Endothelial cell of umbilical vein (primary cell): ENCODE data around the gene CXCL3. TPM values are rescaled to one million over a fixed set of nuclear protein-coding genes. Genes with fewer than 3 reads are reported as not detected.
A peak's percentile ranks its signal among the peaks of the same experiment; 100 is the strongest.

ENCODE experiments used
- BruUV-seq: library from RNA; stranded (reverse); fragments of 400-500 nt; replicated peaks from 2 replicates; lab custom pipeline; 2021; lab: Mats Ljungman, UMichigan
- CTCF ChIA-PET: fragments of 300-600, 350-600 bp; sonication (Branson Sonifier 250); formaldehyde crosslinking; loops from one replicate; lab custom pipeline; 2021; ENCODE audit warnings: antibody characterized with exemption, inconsistent platforms; lab: Charles Lee
- POLR2A ChIA-PET: fragments of 300-600, 350-600 bp; sonication (Branson Sonifier 250); formaldehyde crosslinking; loops from one replicate; lab custom pipeline; 2021; ENCODE audit warnings: antibody characterized with exemption, inconsistent platforms; lab: Charles Lee
- DNase-seq: peaks from one replicate; pipeline ENCODE4 v3.0.0-alpha.2; 2011; ENCODE audit warnings: low read depth, low spot score
- FAIRE-seq: peaks from 2 replicates; lab custom pipeline; 2011; peaks lifted over from hg19 to GRCh38; lab: Jason Lieb, UNC
- H2AFZ ChIP-seq: 2 replicates; pipeline ENCODE4 v1.6.0; 2012; ENCODE audit warnings: low read depth, low read length, control low read depth, inconsistent platforms
- H3K27ac ChIP-seq: 2 replicates; pipeline ENCODE4 v1.5.1; 2011; ENCODE audit warnings: low read depth, mild to moderate bottlenecking, control low read depth, low read length, moderate library complexity; ENCODE audit not compliant: insufficient read depth
- H3K27me3 ChIP-seq, 2 experiments: 2 replicates each; pipeline versions ENCODE4 v1.6.0 to v1.6.1; 2011; ENCODE audit warnings: low read length in 2 of 2, mixed read lengths in 1 of 2; ENCODE audit not compliant: control insufficient read depth in 2 of 2, insufficient read depth in 2 of 2
- H3K36me3 ChIP-seq, 2 experiments: 2 replicates in 1 of 2; 3 replicates in 1 of 2; pipeline ENCODE4 v1.5.1; 2011; ENCODE audit warnings: low read length in 2 of 2, mild to moderate bottlenecking in 1 of 2, moderate library complexity in 1 of 2; ENCODE audit not compliant: control insufficient read depth in 2 of 2, insufficient read depth in 2 of 2; ENCODE audit errors: extremely low read depth in 1 of 2
- H3K4me1 ChIP-seq: 3 replicates; pipeline ENCODE4 v1.5.1; 2011; ENCODE audit warnings: mild to moderate bottlenecking, low read length; ENCODE audit not compliant: control insufficient read depth, insufficient read depth; ENCODE audit errors: extremely low read depth
- H3K4me2 ChIP-seq: 2 replicates; pipeline ENCODE4 v1.6.1; 2011; ENCODE audit warnings: low read length, control low read depth, mixed read lengths; ENCODE audit not compliant: insufficient read depth
- H3K4me3 ChIP-seq, 3 experiments: fragments of 200-600 bp in 1 of 3; sonication (generic), shearing (Covaris generic) in 1 of 3; replicated peaks in 1 of 3; 2 replicates each; pipeline ENCODE4 v1.5.1; 2011 to 2016; ENCODE audit warnings: control low read depth in 3 of 3, low read length in 3 of 3, mild to moderate bottlenecking in 2 of 3, inconsistent platforms in 1 of 3, low read depth in 1 of 3, moderate library complexity in 1 of 3; ENCODE audit not compliant: insufficient read depth in 1 of 3
- H3K79me2 ChIP-seq: 2 replicates; pipeline ENCODE4 v1.6.0; 2012; ENCODE audit warnings: low read length, inconsistent platforms; ENCODE audit not compliant: control insufficient read depth, insufficient read depth
- H3K9ac ChIP-seq: replicated peaks from 2 replicates; pipeline ENCODE3; 2011; ENCODE audit warnings: low read length, control low read depth; ENCODE audit not compliant: insufficient read depth; ENCODE audit errors: extremely low read depth
- H3K9me1 ChIP-seq: replicated peaks from 3 replicates; pipeline ENCODE4 v1.6.0; 2011; ENCODE audit warnings: mild to moderate bottlenecking, low read length; ENCODE audit not compliant: control insufficient read depth, insufficient read depth; ENCODE audit errors: extremely low read depth
- H3K9me3 ChIP-seq: replicated peaks from 2 replicates; pipeline ENCODE4 v1.5.1; 2012; ENCODE audit warnings: low read length, inconsistent platforms; ENCODE audit not compliant: control insufficient read depth, insufficient read depth
- H4K20me1 ChIP-seq: replicated peaks from 2 replicates; pipeline ENCODE3; 2011; ENCODE audit warnings: mild to moderate bottlenecking, low read length; ENCODE audit not compliant: control insufficient read depth, insufficient read depth; ENCODE audit errors: extremely low read depth
- CTCF ChIP-seq, 2 donors: IDR thresholded peaks; 1 replicate in 1 of 2; 2 replicates in 1 of 2; pipeline ENCODE4 v1.5.1; 2011; ENCODE audit warnings: low read length in 2 of 2, mild to moderate bottlenecking in 2 of 2, moderate library complexity in 2 of 2, control low read depth in 1 of 2, inconsistent platforms in 1 of 2, low read depth in 1 of 2; ENCODE audit not compliant: insufficient read depth in 1 of 2; ENCODE audit errors: extremely low read depth in 1 of 2
- EZH2 ChIP-seq: IDR thresholded peaks from 2 replicates; pipeline ENCODE4 v1.6.1; 2012; ENCODE audit warnings: borderline replicate concordance, low read depth, mild to moderate bottlenecking, moderate library complexity, low read length, inconsistent platforms; ENCODE audit not compliant: severe bottlenecking
- FOS ChIP-seq: IDR thresholded peaks from 2 replicates; pipeline ENCODE4 v1.6.1; 2011; ENCODE audit warnings: mild to moderate bottlenecking, low read length, moderate library complexity, borderline replicate concordance; ENCODE audit not compliant: insufficient read depth
- GATA2 ChIP-seq: IDR thresholded peaks from 2 replicates; pipeline ENCODE4 v1.7.0; 2011; ENCODE audit warnings: low read depth, mild to moderate bottlenecking, moderate library complexity, mixed read lengths, low read length; ENCODE audit not compliant: insufficient read length, insufficient read depth
- JUN ChIP-seq: IDR thresholded peaks from 2 replicates; pipeline ENCODE4 v1.6.1; 2011; ENCODE audit warnings: borderline replicate concordance, low read depth; ENCODE audit not compliant: insufficient read length, insufficient read depth
- MAX ChIP-seq: IDR thresholded peaks from 2 replicates; pipeline ENCODE4 v1.6.1; 2011; ENCODE audit not compliant: insufficient read depth, insufficient read length
- MYC ChIP-seq: IDR thresholded peaks from one replicate; pipeline ENCODE4 v1.6.1; 2011; ENCODE audit warnings: mild to moderate bottlenecking, low read depth, low read length
- POLR2A ChIP-seq: IDR thresholded peaks from 2 replicates; pipeline ENCODE4 v1.6.1; 2012; ENCODE audit warnings: low read depth, mild to moderate bottlenecking, control low read depth, low read length
- POLR2AphosphoS5 ChIP-seq: IDR thresholded peaks from 2 replicates; pipeline ENCODE4 v1.6.1; 2012; ENCODE audit warnings: low read depth, mild to moderate bottlenecking, control low read depth, low read length, moderate library complexity; ENCODE audit not compliant: insufficient read depth
- dilution Hi-C: fragments of 300-500 bp; cut with MboI; formaldehyde crosslinking; loops from one replicate; pipeline ENCODE4 v1.15.0; 2019; ENCODE audit warnings: low sequenced_read_pairs; ENCODE audit not compliant: extremely low pct_ligation_motif_present
- intact Hi-C: fragments of 100-400 bp; cut with micrococcal nuclease; formaldehyde crosslinking; loops from one replicate; pipeline ENCODE4 v1.10.0; 2022
- polyA plus RNA-seq, 4 experiments: library from polyadenylated mRNA; depleted of rRNA in 3 of 4; stranded (reverse) in 3 of 4; unstranded in 1 of 4; fragments of >200 nt; gene quantifications; 2 replicates each; pipeline versions ENCODE4 v1.2.1 to v1.2.3, GENCODE V29; 2011 to 2012; ENCODE audit warnings: missing spikeins in 1 of 4
- total RNA-seq: library from RNA; stranded (reverse); gene quantifications from 2 replicates; pipeline ENCODE4 v1.2.3, GENCODE V29; 2021

The CXCL3 gene
- total and polyA plus RNA-seq, 2 donors (not counting 3 experiments of a cell fraction or from before 2014, with no cell fraction given), result 1.1 to 1.3 TPM

DNA sequence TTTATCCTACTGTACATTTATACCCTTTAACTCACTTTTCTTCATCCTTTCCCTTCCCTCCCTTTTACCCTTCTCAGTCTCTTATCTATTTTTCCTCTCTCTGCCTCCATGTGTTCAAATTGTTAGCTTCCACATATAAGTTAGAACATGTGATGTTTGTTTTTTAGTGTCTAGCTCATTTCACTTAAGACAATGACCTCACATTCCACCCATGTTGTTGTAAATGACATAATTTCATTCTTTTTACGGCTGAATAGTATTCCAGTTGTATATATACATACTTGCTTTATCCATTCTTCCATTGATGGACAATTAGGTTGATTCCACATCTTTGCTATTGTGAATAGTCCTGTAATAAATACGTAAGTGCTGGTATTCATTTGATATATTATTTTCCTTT, 7.3 kb upstream of the CXCL3 start:
- Histone ChIP-seq H3K27ac (no peak overlapping the region), H3K9ac (no peak overlapping the region), H3K4me2 (no peak overlapping the region), H3K27me3 (no peaks in the 10 kb centered on the region), H3K79me2 (no peaks in the 10 kb centered on the region), H3K9me1 (no peaks in the 10 kb centered on the region), H4K20me1 (no peaks in the 10 kb centered on the region), H3K4me1 (peaks cover 6% of the 10 kb centered on the region), H3K9me3 (no peaks in the 10 kb centered on the region), H3K36me3 (no peaks in the 10 kb centered on the region), H2AFZ (peak overlapping the region; percentile 29), H3K4me3 (no peak overlapping the region)
- FAIRE-seq (no peak), DNase-seq (no peak)
- intact Hi-C loops (no loop called here), dilution Hi-C loops (no loop called here)
- ChIA-PET CTCF (no interaction called here), POLR2A (no interaction called here)
- no peak for TF ChIP-seq MYC
- no peak for TF ChIP-seq EZH2
- TF ChIP-seq MAX, result no peak
- no peak for TF ChIP-seq CTCF (IDR thresholded peaks at IDR 0.05; ENCODE audit: extremely low read depth in 1 of 2, insufficient read depth in 1 of 2, low read depth in 1 of 2, low read length in 2 of 2)
- no peak for TF ChIP-seq FOS
- TF ChIP-seq POLR2A, result no peak
- no peak for TF ChIP-seq GATA2
- no peak for TF ChIP-seq JUN
- no peak for TF ChIP-seq POLR2AphosphoS5
- BruUV-seq, result no TSS peak
